Measurements from ENCODE around the gene XAGE2.

The XAGE2 gene

GRCh38 chrX:52424656-52425055 lies 55.8 kb downstream of the XAGE2 start:
- DNase-seq (ENCODE audit: low read depth in 2 of 2), result no peak
